ENCODE data around the gene RHBDF2.
"Not testable (repeated sequence)": the region's sequence is repeated elsewhere in the genome, so short reads cannot be mapped to it uniquely, and the experiment has no call there.

Gene RHBDF2

GRCh38 chr17:76537578-76538280 lies 36.5 kb upstream of the RHBDF2 start, which contains the start of gene CYGB:
CYGB (minus strand) TSS chr17:76537709; CDS start chr17:76537542, 167 bp downstream.
- peaks cover 36% of the 10 kb centered on the region for H3K4me1 ChIP-seq (ENCODE audit: insufficient read depth, insufficient read length)
- peak within 1 kb of the TSS; percentile 65 for H3K4me3 ChIP-seq (ENCODE audit: insufficient read length, low read depth)

GRCh38 chr17:76537288-76537577 lies 36.0 kb upstream of the RHBDF2 start:
- no peak for TF ChIP-seq YY1 (IDR thresholded peaks at IDR 0.05; ENCODE audit: insufficient read depth, insufficient read length)
- TF ChIP-seq ZNF274 (IDR thresholded peaks at IDR 0.05; ENCODE audit: low read depth, low read length), result no peak
- no peak for TF ChIP-seq SUZ12 (IDR thresholded peaks at IDR 0.05; ENCODE audit: extremely low read depth, insufficient read depth, insufficient read length)

More at GRCh38 chr17:76537578-76538280, 36.5 kb upstream of the RHBDF2 start, which contains the start of gene CYGB:
- no peaks in the 10 kb centered on the region for H3K36me3 ChIP-seq (ENCODE audit: insufficient read depth, insufficient read length, low read length)
- TF ChIP-seq SUZ12 (IDR thresholded peaks at IDR 0.05; ENCODE audit: extremely low read depth, insufficient read depth, insufficient read length), result no peak
- no peak for TF ChIP-seq YY1 (IDR thresholded peaks at IDR 0.05; ENCODE audit: insufficient read depth, insufficient read length)
- TF ChIP-seq ZNF274 (IDR thresholded peaks at IDR 0.05; ENCODE audit: low read depth, low read length), result no peak
- H3K27me3 ChIP-seq (ENCODE audit: insufficient read depth, insufficient read length), result peaks cover 36% of the 10 kb centered on the region
- H3K9me3 ChIP-seq (ENCODE audit: insufficient read depth, low read length), result no peaks in the 10 kb centered on the region
- no peak for DNase-seq (ENCODE audit: low read depth, low spot score)
- peak within 1 kb of the TSS; percentile 85 for H3K9ac ChIP-seq (ENCODE audit: insufficient read length, low read depth)

DNA sequence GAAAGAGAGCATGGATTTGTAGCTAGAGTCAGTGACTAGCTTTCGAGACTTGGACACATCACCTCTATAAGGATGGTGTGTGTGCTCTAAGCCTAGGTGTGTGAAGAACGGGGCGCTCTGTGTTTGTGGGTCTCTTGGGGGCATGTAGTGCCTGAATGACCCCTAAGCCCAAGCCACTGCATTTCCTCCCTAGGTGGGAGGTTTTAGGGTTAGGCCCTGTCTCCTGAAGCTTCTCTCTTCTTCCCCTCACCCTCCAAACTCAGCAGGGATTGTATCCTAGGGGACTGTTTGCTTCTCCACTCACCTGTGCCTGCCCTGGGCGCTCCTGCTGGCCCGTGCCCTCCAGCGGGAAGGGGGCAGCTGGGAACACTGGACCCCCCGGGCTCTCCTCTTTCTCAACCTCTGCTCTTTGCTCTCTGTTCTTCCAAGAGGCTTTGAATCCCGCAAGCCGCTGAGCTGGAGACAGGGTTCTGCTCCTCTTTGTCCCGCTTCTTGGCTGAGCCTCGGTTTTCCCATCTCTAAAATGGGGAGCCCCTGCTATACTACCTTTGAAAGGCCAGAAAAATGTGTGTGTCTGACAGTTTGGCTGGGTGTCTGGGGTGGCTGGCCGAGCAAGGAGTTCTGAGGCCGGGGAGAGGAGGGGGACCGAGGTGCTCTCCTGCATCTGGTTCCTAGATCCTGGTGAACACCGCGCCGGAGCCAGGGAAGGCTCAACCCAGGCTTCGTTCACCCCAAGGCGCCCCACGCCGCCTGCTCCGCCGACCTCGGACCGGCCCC lies 35.5 kb upstream of the RHBDF2 start:
- DNase-seq (ENCODE audit: low read depth, low spot score), result no peak
- H3K36me3 ChIP-seq (ENCODE audit: insufficient read depth, insufficient read length, low read length), result no peaks in the 10 kb centered on the region
- no peak for TF ChIP-seq ZNF274 (IDR thresholded peaks at IDR 0.05; ENCODE audit: low read depth, low read length)
- no peak for TF ChIP-seq YY1 (IDR thresholded peaks at IDR 0.05; ENCODE audit: insufficient read depth, insufficient read length)
- no peak for TF ChIP-seq SUZ12 (IDR thresholded peaks at IDR 0.05; ENCODE audit: extremely low read depth, insufficient read depth, insufficient read length)
- peaks cover 39% of the 10 kb centered on the region for H3K4me1 ChIP-seq (ENCODE audit: insufficient read depth, insufficient read length)
- H3K27me3 ChIP-seq (ENCODE audit: insufficient read depth, insufficient read length), result peaks cover 36% of the 10 kb centered on the region
- H3K9me3 ChIP-seq (ENCODE audit: insufficient read depth, low read length), result no peaks in the 10 kb centered on the region
- H3K9ac ChIP-seq (ENCODE audit: insufficient read length, low read depth), result peak overlapping the region; percentile 11
- H3K4me3 ChIP-seq (ENCODE audit: insufficient read length, low read depth), result peak overlapping the region; percentile 32

More at GRCh38 chr17:76537288-76537577, 36.0 kb upstream of the RHBDF2 start:
- Histone ChIP-seq H3K36me3 (ENCODE audit: insufficient read depth, insufficient read length, low read length) (no peaks in the 10 kb centered on the region), H3K4me1 (ENCODE audit: insufficient read depth, insufficient read length) (peaks cover 37% of the 10 kb centered on the region), H3K9ac (ENCODE audit: insufficient read length, low read depth) (peak overlapping the region; percentile 68), H3K4me3 (ENCODE audit: insufficient read length, low read depth) (peak overlapping the region; percentile 32), H3K9me3 (ENCODE audit: insufficient read depth, low read length) (no peaks in the 10 kb centered on the region), H3K27me3 (ENCODE audit: insufficient read depth, insufficient read length) (peaks cover 36% of the 10 kb centered on the region)
- DNase-seq (ENCODE audit: low read depth, low spot score), result no peak

- no peak overlapping the region for H3K9ac ChIP-seq (ENCODE audit: insufficient read length, low read depth)
- no peaks in the 10 kb centered on the region for H3K36me3 ChIP-seq (ENCODE audit: insufficient read depth, insufficient read length, low read length)
- peaks cover 39% of the 10 kb centered on the region for H3K4me1 ChIP-seq (ENCODE audit: insufficient read depth, insufficient read length)
- TF ChIP-seq YY1 (IDR thresholded peaks at IDR 0.05; ENCODE audit: insufficient read depth, insufficient read length) (no peak), SUZ12 (IDR thresholded peaks at IDR 0.05; ENCODE audit: extremely low read depth, insufficient read depth, insufficient read length) (no peak), ZNF274 (IDR thresholded peaks at IDR 0.05; ENCODE audit: low read depth, low read length) (no peak)
- no peaks in the 10 kb centered on the region for H3K9me3 ChIP-seq (ENCODE audit: insufficient read depth, low read length)
- no peak for DNase-seq (ENCODE audit: low read depth, low spot score)
- H3K27me3 ChIP-seq (ENCODE audit: insufficient read depth, insufficient read length), result peaks cover 36% of the 10 kb centered on the region
- no peak overlapping the region for H3K4me3 ChIP-seq (ENCODE audit: insufficient read length, low read depth)
Observed at GRCh38 chr17:76535788-76536510, 34.7 kb upstream of the RHBDF2 start.

GRCh38 chr17:76534831-76535732 lies 33.9 kb upstream of the RHBDF2 start:
- H3K36me3 ChIP-seq (ENCODE audit: insufficient read depth, insufficient read length, low read length), result no peaks in the 10 kb centered on the region
- H3K9me3 ChIP-seq (ENCODE audit: insufficient read depth, low read length), result no peaks in the 10 kb centered on the region
- no peak overlapping the region for H3K9ac ChIP-seq (ENCODE audit: insufficient read length, low read depth)
- TF ChIP-seq ZNF274 (IDR thresholded peaks at IDR 0.05; ENCODE audit: low read depth, low read length) (no peak), YY1 (IDR thresholded peaks at IDR 0.05; ENCODE audit: insufficient read depth, insufficient read length) (no peak), SUZ12 (IDR thresholded peaks at IDR 0.05; ENCODE audit: extremely low read depth, insufficient read depth, insufficient read length) (no peak)
- no peak for DNase-seq (ENCODE audit: low read depth, low spot score)
- H3K27me3 ChIP-seq (ENCODE audit: insufficient read depth, insufficient read length), result peaks cover 36% of the 10 kb centered on the region
- H3K4me3 ChIP-seq (ENCODE audit: insufficient read length, low read depth), result no peak overlapping the region
- H3K4me1 ChIP-seq (ENCODE audit: insufficient read depth, insufficient read length), result peaks cover 36% of the 10 kb centered on the region

DNA sequence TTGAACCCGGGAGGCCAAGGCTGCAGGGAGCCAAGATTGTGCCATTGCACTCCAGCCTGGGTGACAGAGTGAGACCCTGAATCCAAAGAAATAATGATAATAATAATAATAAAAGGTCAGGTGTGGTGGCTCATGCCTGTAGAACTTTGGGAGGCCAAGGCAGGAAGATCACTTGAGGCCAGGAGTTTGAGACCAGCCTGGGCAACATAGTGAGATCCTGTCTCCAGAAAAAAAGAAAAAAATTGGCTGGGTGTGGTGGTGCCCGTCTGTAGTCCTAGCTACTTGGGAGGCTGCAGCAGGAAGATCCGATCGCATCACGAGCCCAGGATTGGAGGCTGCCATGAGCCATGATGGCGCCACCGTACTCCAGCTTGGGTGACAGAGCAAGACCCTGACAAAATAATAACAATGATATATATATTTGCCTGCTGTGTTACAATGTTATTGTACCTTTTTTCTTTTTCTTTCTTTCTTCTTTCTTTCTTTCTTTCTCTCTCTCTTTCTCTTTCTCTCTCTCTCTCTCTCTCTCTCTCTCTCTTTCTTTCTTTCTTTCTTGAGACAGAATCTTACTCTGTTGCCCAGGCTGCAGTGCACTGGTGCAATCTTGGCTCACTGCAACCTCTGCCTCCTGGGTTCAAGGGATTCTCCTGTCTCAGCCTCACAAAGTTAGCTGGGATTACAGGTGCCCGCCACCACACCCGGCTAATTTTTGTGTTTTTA lies 32.6 kb upstream of the RHBDF2 start:
- DNase-seq (ENCODE audit: low read depth, low spot score), result not testable (repeated sequence)
- H3K27me3 ChIP-seq (ENCODE audit: insufficient read depth, insufficient read length), result peaks cover 24% of the 10 kb centered on the region

More for the DNA sequence above, 32.6 kb upstream of the RHBDF2 start:
- H3K9me3 ChIP-seq (ENCODE audit: insufficient read depth, low read length); H3K4me3 ChIP-seq (ENCODE audit: insufficient read length, low read depth); H3K36me3 ChIP-seq (ENCODE audit: insufficient read depth, insufficient read length, low read length); H3K9ac ChIP-seq (ENCODE audit: insufficient read length, low read depth): not testable (repeated sequence)
- peaks cover 45% of the 10 kb centered on the region for H3K4me1 ChIP-seq (ENCODE audit: insufficient read depth, insufficient read length)
